ENCODE measurements around the gene MAP3K12. TPM values are rescaled to one million over a fixed set of nuclear protein-coding genes. Genes with fewer than 3 reads are reported as not detected.
"Not testable (repeated sequence)": the region's sequence is repeated elsewhere in the genome, so short reads cannot be mapped to it uniquely, and the experiment has no call there.

The MAP3K12 gene
- total RNA-seq, 2 experiments from 2014 or later, result 6.0 to 8.2 TPM

DNA sequence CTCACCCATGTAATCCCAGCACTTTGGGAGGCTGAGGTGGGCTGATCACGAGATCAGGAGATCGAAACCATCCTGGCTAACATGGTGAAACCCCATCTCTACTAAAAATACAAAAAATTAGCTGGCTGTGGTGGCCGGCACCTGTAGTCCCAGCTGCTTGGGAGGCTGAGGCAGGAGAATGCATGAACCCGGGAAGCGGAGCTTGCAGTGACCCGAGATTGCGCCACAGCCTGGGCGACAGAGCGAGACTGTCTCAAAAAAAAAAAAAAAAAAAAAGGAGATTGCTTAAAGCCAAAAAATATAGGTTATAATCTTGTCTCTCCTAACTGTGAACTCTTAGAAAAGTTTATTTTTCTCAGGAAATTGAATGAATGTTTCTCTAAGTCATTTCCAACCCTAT lies 63.9 kb downstream of the MAP3K12 start:
- H3K4me1 Mint-ChIP-seq (ENCODE audit: low read depth); H3K36me3 Mint-ChIP-seq (ENCODE audit: low read depth); DNase-seq; intact Hi-C loops (cut with micrococcal nuclease); H3K4me3 Mint-ChIP-seq; H3K27ac Mint-ChIP-seq; CTCF ChIA-PET; H3K27me3 Mint-ChIP-seq (ENCODE audit: low read depth); H3K9me3 Mint-ChIP-seq: not testable (repeated sequence)

DNA sequence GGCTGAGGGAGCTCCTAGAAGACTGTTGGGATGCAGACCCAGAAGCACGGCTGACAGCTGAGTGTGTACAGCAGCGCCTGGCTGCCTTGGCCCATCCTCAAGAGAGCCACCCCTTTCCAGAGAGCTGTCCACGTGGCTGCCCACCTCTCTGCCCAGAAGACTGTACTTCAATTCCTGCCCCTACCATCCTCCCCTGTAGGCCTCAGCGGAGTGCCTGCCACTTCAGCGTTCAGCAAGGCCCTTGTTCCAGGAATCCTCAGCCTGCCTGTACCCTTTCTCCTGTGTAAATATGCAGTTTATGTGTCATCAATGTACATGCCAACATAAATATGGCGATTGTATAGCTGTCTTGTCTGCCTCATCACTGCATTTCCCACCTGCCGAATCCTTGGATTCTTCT lies 68.1 kb downstream of the MAP3K12 start:
- Mint-ChIP-seq H3K4me3 (no peak overlapping the region), H3K4me1 (ENCODE audit: low read depth) (peaks cover 11% of the 10 kb centered on the region), H3K27ac (no peak overlapping the region), H3K9me3 (no peaks in the 10 kb centered on the region), H3K36me3 (ENCODE audit: low read depth) (no peaks in the 10 kb centered on the region), H3K27me3 (ENCODE audit: low read depth) (no peaks in the 10 kb centered on the region)
- CTCF ChIA-PET, result interaction anchor here (2.1 kb wide), 1 partner anchor 10 kb away, joined by 6 read pairs; no protein-coding TSS in a partner anchor
- intact Hi-C loops (cut with micrococcal nuclease), result no loop called here
- DNase-seq, result no peak

DNA sequence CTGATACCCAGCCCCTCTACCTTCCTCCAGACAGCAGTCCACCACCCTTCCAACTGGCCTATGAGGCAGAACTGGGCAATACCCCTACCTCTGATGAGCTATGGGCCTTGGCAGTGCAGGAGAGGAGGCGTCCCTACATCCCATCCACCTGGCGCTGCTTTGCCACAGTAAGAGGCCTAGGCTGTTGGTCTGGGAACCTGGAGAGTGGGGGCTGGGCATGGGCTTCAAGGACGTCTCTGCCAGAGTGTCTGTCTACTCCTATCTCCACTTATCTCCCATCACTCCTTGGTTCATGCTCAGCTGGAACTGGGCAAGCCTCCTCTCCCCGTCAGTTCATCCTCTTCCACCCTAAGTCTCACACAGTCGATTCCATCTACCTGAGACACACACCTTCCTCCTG lies 69.1 kb downstream of the MAP3K12 start:
- DNase-seq, result no peak
- H3K27ac Mint-ChIP-seq, result no peak overlapping the region
- no peaks in the 10 kb centered on the region for H3K27me3 Mint-ChIP-seq (ENCODE audit: low read depth)
- no peak overlapping the region for H3K4me3 Mint-ChIP-seq
- H3K36me3 Mint-ChIP-seq (ENCODE audit: low read depth), result no peaks in the 10 kb centered on the region
- no peaks in the 10 kb centered on the region for H3K9me3 Mint-ChIP-seq
- intact Hi-C loops (cut with micrococcal nuclease), result no loop called here
- CTCF ChIA-PET, result interaction anchor here (0.6 to 2.1 kb wide), 3 partner anchors 9 to 288 kb away, joined by 3 to 6 read pairs (median 5); no protein-coding TSS in a partner anchor
- peaks cover 11% of the 10 kb centered on the region for H3K4me1 Mint-ChIP-seq (ENCODE audit: low read depth)

Other genes starting within 250 kb of the MAP3K12 start
- 10 to 100 TPM; 53.3 to 54.2 TPM for gene ESPL1, start 231.2 kb downstream of the MAP3K12 start, total RNA-seq
- gene PFDN5, start 203.9 kb downstream of the MAP3K12 start, total RNA-seq, result 100 to 1,000 TPM; 376 to 383 TPM
- gene MYG1, start 199.8 kb downstream of the MAP3K12 start, total RNA-seq, result 10 to 100 TPM; 59.6 to 68.4 TPM
- 10 to 100 TPM; 81.0 to 83.4 TPM for gene AAAS, start 177.8 kb downstream of the MAP3K12 start, total RNA-seq
- not detected for gene SP7, start 163.1 kb downstream of the MAP3K12 start, total RNA-seq
- gene SP1, start 119.3 kb downstream of the MAP3K12 start, total RNA-seq, result 10 to 100 TPM; 87.6 to 91.9 TPM
- gene AMHR2, start 75.6 kb downstream of the MAP3K12 start, total RNA-seq, result not detected
- gene PRR13, start 57.7 kb downstream of the MAP3K12 start, total RNA-seq, result 100 to 1,000 TPM; 207 to 216 TPM
- 1,000 to 10,000 TPM; 1,085 to 1,132 TPM for gene PCBP2, start 47.4 kb downstream of the MAP3K12 start, total RNA-seq
- 10 to 100 TPM; 25.0 to 26.8 TPM for gene TARBP2, start 1.8 kb upstream of the MAP3K12 start, total RNA-seq
- not detected for gene NPFF, start 8.0 kb upstream of the MAP3K12 start, total RNA-seq
- gene ATF7, start 126.9 kb upstream of the MAP3K12 start, total RNA-seq, result 10 to 100 TPM; 19.7 to 19.8 TPM
- 100 to 1,000 TPM; 443 to 466 TPM for gene ATP5MC2, start 176.6 kb upstream of the MAP3K12 start, total RNA-seq
- gene CALCOCO1, start 228.0 kb upstream of the MAP3K12 start, total RNA-seq, result 1 to 10 TPM; 8.1 to 8.3 TPM